ENCODE data around the gene ZNF280D. TPM values are rescaled to one million over a fixed set of nuclear protein-coding genes. Genes with fewer than 3 reads are reported as not detected.

ZNF280D gene
- total RNA-seq, 1 experiment from 2014 or later, result 26.8 TPM

GRCh38 chr15:56675930-56676329, 57.4 kb downstream of the ZNF280D start:
- Histone ChIP-seq H3K79me2 (ENCODE audit: low read depth) (no peaks in the 10 kb centered on the region), H3K36me3 (ENCODE audit: low read depth) (no peaks in the 10 kb centered on the region), H3K4me2 (no peak overlapping the region), H3K4me3 (no peak overlapping the region), H3K9me2 (ENCODE audit: insufficient read depth) (no peaks in the 10 kb centered on the region), H2AFZ (no peak overlapping the region), H3K4me1 (replicated peaks; ENCODE audit: insufficient read depth) (no peaks in the 10 kb centered on the region), H3F3A (ENCODE audit: insufficient read depth, low read depth) (no peaks in the 10 kb centered on the region), H3K27ac (no peak overlapping the region), H3K9me3 (ENCODE audit: insufficient read depth, low read depth) (no peaks in the 10 kb centered on the region), H3K27me3 (ENCODE audit: insufficient read depth, low read depth) (no peaks in the 10 kb centered on the region), H4K20me1 (ENCODE audit: insufficient read depth) (no peaks in the 10 kb centered on the region)
- intact Hi-C loops (cut with micrococcal nuclease; ENCODE audit: unreplicated experiment), result no loop called here
- no TSS peak for BruUV-seq (replicated peaks)
- no peak for DNase-seq
- ChIA-PET CTCF (no interaction called here), POLR2A (ENCODE audit: unreplicated experiment) (no interaction called here)
- TF ChIP-seq CTCF (conservative IDR thresholded peaks at IDR 0.05) (no peak), EZH2 (IDR thresholded peaks at IDR 0.05; ENCODE audit: low read depth) (no peak)

- POLR2A ChIA-PET (ENCODE audit: unreplicated experiment), result no interaction called here
- TF ChIP-seq EZH2 (IDR thresholded peaks at IDR 0.05; ENCODE audit: low read depth), result no peak
- TF ChIP-seq CTCF (conservative IDR thresholded peaks at IDR 0.05), result no peak
- H3K79me2 ChIP-seq (ENCODE audit: low read depth), result no peaks in the 10 kb centered on the region
- H4K20me1 ChIP-seq (ENCODE audit: insufficient read depth), result no peaks in the 10 kb centered on the region
- no peak overlapping the region for H3K4me3 ChIP-seq
- DNase-seq, result no peak
- H3K27me3 ChIP-seq (ENCODE audit: insufficient read depth, low read depth), result no peaks in the 10 kb centered on the region
- CTCF ChIA-PET, result no interaction called here
- H2AFZ ChIP-seq, result no peak overlapping the region
- intact Hi-C loops (cut with micrococcal nuclease; ENCODE audit: unreplicated experiment), result no loop called here
- no peaks in the 10 kb centered on the region for H3K4me1 ChIP-seq (replicated peaks; ENCODE audit: insufficient read depth)
- H3K9me2 ChIP-seq (ENCODE audit: insufficient read depth), result no peaks in the 10 kb centered on the region
- H3K9me3 ChIP-seq (ENCODE audit: insufficient read depth, low read depth), result no peaks in the 10 kb centered on the region
- H3F3A ChIP-seq (ENCODE audit: insufficient read depth, low read depth), result no peaks in the 10 kb centered on the region
- BruUV-seq (replicated peaks), result no TSS peak
- no peak overlapping the region for H3K27ac ChIP-seq
- H3K36me3 ChIP-seq (ENCODE audit: low read depth), result no peaks in the 10 kb centered on the region
- no peak overlapping the region for H3K4me2 ChIP-seq
Measured at GRCh38 chr15:56674857-56675256, 58.5 kb downstream of the ZNF280D start.

- CTCF ChIA-PET, result no interaction called here
- no peak for DNase-seq
- no peak for TF ChIP-seq EZH2 (IDR thresholded peaks at IDR 0.05; ENCODE audit: low read depth)
- TF ChIP-seq CTCF (conservative IDR thresholded peaks at IDR 0.05), result no peak
- Histone ChIP-seq H3K4me1 (replicated peaks; ENCODE audit: insufficient read depth) (no peaks in the 10 kb centered on the region), H3K9me2 (ENCODE audit: insufficient read depth) (no peaks in the 10 kb centered on the region), H3K27me3 (ENCODE audit: insufficient read depth, low read depth) (no peaks in the 10 kb centered on the region), H3K36me3 (ENCODE audit: low read depth) (no peaks in the 10 kb centered on the region), H2AFZ (no peak overlapping the region), H3K9me3 (ENCODE audit: insufficient read depth, low read depth) (no peaks in the 10 kb centered on the region), H3K79me2 (ENCODE audit: low read depth) (no peaks in the 10 kb centered on the region), H3K27ac (no peak overlapping the region), H4K20me1 (ENCODE audit: insufficient read depth) (no peaks in the 10 kb centered on the region), H3F3A (ENCODE audit: insufficient read depth, low read depth) (no peaks in the 10 kb centered on the region), H3K4me3 (no peak overlapping the region), H3K4me2 (no peak overlapping the region)
- POLR2A ChIA-PET (ENCODE audit: unreplicated experiment), result no interaction called here
- no TSS peak for BruUV-seq (replicated peaks)
- intact Hi-C loops (cut with micrococcal nuclease; ENCODE audit: unreplicated experiment), result no loop called here
Measured at GRCh38 chr15:56672721-56673120, 60.6 kb downstream of the ZNF280D start.
